PFSK-1 (cell line): ENCODE data around the gene TAF4.

ENCODE experiments used
- FOXP2 ChIP-seq: optimal IDR thresholded peaks from 2 replicates; pipeline ENCODE3; 2011; ENCODE audit warnings: borderline replicate concordance, control low read depth, inconsistent platforms; ENCODE audit not compliant: insufficient read depth; ENCODE audit errors: extremely low read length, extremely low read depth
- POLR2AphosphoS5 ChIP-seq: IDR thresholded peaks from 2 replicates; pipeline ENCODE4 v1.6.1; 2012; ENCODE audit warnings: low read depth, mild to moderate bottlenecking, control low read depth, low read length, moderate library complexity
- SIN3A ChIP-seq: IDR thresholded peaks from 2 replicates; pipeline ENCODE4 v1.6.1; 2012; ENCODE audit warnings: mild to moderate bottlenecking, low read length, moderate library complexity, borderline replicate concordance; ENCODE audit not compliant: insufficient read depth
- TAF1 ChIP-seq: IDR thresholded peaks from 2 replicates; pipeline ENCODE4 v1.6.1; 2012; ENCODE audit warnings: low read length, control low read depth, borderline replicate concordance; ENCODE audit not compliant: insufficient read depth
- TF ChIP-seq, protein P1 (sequence below), 2 experiments: IDR thresholded peaks; 2 replicates each; pipeline versions ENCODE4 v1.6.1 to v1.8.0; 2011 to 2012; ENCODE audit warnings: low read depth in 2 of 2, low read length in 2 of 2, control low read depth in 1 of 2, inconsistent platforms in 1 of 2, mild to moderate bottlenecking in 1 of 2, moderate library complexity in 1 of 2; ENCODE audit not compliant: insufficient read depth in 1 of 2

TAF4 gene

GRCh38 chr20:61966492-61967244 is 99.0 kb downstream of the TAF4 start:
- TF ChIP-seq TAF1 (no peak), FOXP2 (no peak), SIN3A (no peak), POLR2AphosphoS5 (no peak)
- TF ChIP-seq, protein P1, sequence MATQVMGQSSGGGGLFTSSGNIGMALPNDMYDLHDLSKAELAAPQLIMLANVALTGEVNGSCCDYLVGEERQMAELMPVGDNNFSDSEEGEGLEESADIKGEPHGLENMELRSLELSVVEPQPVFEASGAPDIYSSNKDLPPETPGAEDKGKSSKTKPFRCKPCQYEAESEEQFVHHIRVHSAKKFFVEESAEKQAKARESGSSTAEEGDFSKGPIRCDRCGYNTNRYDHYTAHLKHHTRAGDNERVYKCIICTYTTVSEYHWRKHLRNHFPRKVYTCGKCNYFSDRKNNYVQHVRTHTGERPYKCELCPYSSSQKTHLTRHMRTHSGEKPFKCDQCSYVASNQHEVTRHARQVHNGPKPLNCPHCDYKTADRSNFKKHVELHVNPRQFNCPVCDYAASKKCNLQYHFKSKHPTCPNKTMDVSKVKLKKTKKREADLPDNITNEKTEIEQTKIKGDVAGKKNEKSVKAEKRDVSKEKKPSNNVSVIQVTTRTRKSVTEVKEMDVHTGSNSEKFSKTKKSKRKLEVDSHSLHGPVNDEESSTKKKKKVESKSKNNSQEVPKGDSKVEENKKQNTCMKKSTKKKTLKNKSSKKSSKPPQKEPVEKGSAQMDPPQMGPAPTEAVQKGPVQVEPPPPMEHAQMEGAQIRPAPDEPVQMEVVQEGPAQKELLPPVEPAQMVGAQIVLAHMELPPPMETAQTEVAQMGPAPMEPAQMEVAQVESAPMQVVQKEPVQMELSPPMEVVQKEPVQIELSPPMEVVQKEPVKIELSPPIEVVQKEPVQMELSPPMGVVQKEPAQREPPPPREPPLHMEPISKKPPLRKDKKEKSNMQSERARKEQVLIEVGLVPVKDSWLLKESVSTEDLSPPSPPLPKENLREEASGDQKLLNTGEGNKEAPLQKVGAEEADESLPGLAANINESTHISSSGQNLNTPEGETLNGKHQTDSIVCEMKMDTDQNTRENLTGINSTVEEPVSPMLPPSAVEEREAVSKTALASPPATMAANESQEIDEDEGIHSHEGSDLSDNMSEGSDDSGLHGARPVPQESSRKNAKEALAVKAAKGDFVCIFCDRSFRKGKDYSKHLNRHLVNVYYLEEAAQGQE (IDR thresholded peaks at IDR 0.05; ENCODE audit: insufficient read depth in 1 of 2, low read depth in 2 of 2, low read length in 2 of 2): no peak

DNA sequence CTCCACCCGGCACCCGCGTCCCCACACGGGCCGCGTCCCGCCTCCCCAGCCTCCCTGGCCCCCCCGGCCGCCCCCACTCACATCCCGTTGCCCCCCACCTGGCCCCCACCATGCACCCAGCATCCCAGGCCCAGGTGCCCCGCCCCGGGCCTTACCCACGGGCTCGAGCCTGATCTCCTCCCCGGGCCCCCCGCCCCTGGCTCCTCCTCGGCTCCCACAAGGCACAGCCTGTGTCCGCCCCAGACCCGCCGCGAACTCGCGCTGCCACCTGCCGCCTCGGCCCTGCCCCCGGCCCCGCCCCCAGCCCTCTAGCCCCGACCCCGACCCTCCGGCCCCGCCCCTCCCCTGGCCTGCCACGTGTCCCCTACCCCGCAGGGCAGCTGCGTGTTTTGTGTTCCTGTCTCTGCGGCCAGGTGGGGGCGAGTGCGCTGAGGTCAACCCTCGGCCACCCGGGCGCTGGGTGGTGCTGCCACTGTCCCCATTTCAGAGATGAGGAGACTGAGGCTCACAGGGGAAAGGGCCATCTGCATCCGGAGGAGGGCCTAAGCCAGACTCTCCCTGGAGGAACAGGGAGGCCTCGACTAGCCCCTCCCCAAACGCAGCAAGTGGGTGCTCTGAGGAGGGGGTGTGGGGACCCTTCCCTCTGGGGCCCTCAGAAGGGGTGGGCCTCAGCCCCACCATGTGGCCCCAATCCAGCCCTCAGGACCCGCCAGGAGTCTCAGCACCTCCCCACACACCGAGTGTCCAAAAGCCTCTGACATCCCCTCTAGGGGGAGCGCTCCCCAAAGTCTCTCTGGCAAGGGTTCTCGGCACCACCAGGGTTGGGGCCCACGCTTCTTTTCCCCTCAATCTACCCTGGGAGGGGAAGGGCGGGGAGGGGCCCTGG is 99.8 kb downstream of the TAF4 start:
- TF ChIP-seq FOXP2 (no peak), POLR2AphosphoS5 (no peak), TAF1 (no peak), SIN3A (no peak)
- TF ChIP-seq, protein P1 (IDR thresholded peaks at IDR 0.05; ENCODE audit: insufficient read depth in 1 of 2, low read depth in 2 of 2, low read length in 2 of 2): no peak

DNA sequence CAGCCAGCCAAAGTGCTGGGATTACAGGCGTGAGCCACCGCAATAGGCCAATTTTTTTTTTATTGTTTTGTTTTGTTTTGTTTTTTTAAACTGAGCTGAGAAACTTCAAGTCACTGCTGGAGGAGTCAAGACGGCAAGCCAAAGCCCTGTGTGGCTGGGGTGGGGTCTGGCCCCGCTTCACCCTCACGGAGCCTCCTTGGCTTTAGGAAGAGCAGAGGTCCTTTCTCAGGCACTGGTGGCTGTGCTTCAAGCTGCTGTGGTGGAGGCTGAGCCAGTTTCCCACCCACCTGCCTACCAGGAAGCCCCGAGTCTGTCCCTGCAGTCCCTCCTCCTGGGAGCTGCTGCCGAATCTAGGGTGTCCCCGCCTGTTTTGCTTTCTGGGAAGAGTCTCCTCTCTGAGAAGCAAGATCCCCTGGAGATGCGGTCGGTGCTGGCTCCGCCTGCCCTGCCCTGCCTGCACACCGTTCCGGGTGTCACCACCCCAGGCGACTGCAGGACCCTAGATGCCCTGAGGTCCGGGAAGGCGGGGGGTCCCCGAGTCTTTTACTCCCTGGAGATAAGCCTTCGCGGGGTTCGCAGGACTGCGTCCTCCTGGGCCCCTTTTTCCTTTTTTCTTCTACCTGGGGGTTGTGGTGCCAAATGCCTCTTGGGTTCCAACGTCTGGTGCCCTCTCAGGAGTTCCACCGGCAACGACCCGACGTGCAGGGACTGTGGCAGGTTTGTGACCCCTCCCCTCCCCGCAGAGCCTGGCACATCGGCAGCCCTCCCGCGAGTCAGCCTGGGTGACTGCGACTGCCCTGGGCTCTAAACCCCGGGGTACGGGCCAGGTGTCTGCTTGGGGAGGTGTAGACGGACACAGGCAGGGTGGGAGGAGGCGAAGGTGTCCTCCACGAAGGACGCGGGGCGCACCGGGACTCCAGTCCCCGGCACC is 100.7 kb downstream of the TAF4 start:
- TF ChIP-seq POLR2AphosphoS5: no peak
- no peak for TF ChIP-seq FOXP2
- TF ChIP-seq SIN3A: no peak
- TF ChIP-seq, protein P1 (IDR thresholded peaks at IDR 0.05; ENCODE audit: insufficient read depth in 1 of 2, low read depth in 2 of 2, low read length in 2 of 2): no peak
- no peak for TF ChIP-seq TAF1

GRCh38 chr20:61963885-61964674 is 101.6 kb downstream of the TAF4 start:
- TF ChIP-seq SIN3A (no peak), TAF1 (no peak), POLR2AphosphoS5 (no peak), FOXP2 (no peak)
- TF ChIP-seq, protein P1 (IDR thresholded peaks at IDR 0.05; ENCODE audit: insufficient read depth in 1 of 2, low read depth in 2 of 2, low read length in 2 of 2): no peak
